Stimulated activated CD4-positive, alpha-beta T cell treated with anti-CD3 and anti-CD28 coated beads, TNF-alpha, amount 100 ng/mL, for 4 hours (primary cell): ENCODE results near the gene ACOT11.

Experiments
- DNase-seq, 3 experiments: peaks; one replicate each; pipeline ENCODE4 v3.0.0-alpha.2; 2020; ENCODE audit warnings: low read depth in 3 of 3

ACOT11 gene

GRCh38 chr1:54585181-54586066, 37.4 kb downstream of the ACOT11 start:
- no peak for DNase-seq

- no peak for DNase-seq
These were observed 40.3 kb downstream of the ACOT11 start for GRCh38 chr1:54588377-54588776.

GRCh38 chr1:54591127-54591756, 43.2 kb downstream of the ACOT11 start:
- no peak for DNase-seq

GRCh38 chr1:54593571-54594160, 45.6 kb downstream of the ACOT11 start:
- no peak for DNase-seq

- no peak for DNase-seq
These were observed 46.4 kb downstream of the ACOT11 start for GRCh38 chr1:54594463-54594862.

GRCh38 chr1:54595956-54596498, 48.0 kb downstream of the ACOT11 start:
- no peak for DNase-seq

- no peak for DNase-seq
These were observed 48.7 kb downstream of the ACOT11 start for GRCh38 chr1:54596756-54597155.

GRCh38 chr1:54597455-54598030, 49.5 kb downstream of the ACOT11 start:
- DNase-seq = no peak

- no peak for DNase-seq
These were observed 51.3 kb downstream of the ACOT11 start for GRCh38 chr1:54599211-54599823.

GRCh38 chr1:54600947-54601721, 53.1 kb downstream of the ACOT11 start:
- DNase-seq = no peak

GRCh38 chr1:54601730-54602129, 53.7 kb downstream of the ACOT11 start:
- DNase-seq = no peak

- no peak for DNase-seq
These were observed 54.5 kb downstream of the ACOT11 start for GRCh38 chr1:54602554-54602953.

GRCh38 chr1:54603241-54603640, 55.2 kb downstream of the ACOT11 start:
- no peak for DNase-seq

GRCh38 chr1:54604051-54604450, 56.0 kb downstream of the ACOT11 start:
- no peak for DNase-seq

GRCh38 chr1:54604572-54605370, 56.7 kb downstream of the ACOT11 start:
- DNase-seq = peak in 1 of 3 experiments; percentile 4

- no peak for DNase-seq
These were observed 58.3 kb downstream of the ACOT11 start for GRCh38 chr1:54606096-54606989.

- no peak for DNase-seq
These were observed 58.9 kb downstream of the ACOT11 start for GRCh38 chr1:54606990-54607325.

GRCh38 chr1:54607821-54608565, 60.0 kb downstream of the ACOT11 start:
- no peak for DNase-seq
